ENCODE results near the gene PDE6G.

GRCh38 chr17:81635973-81636504 is 20.3 kb downstream of the PDE6G start:
- TF ChIP-seq POLR2A (IDR thresholded peaks at IDR 0.05; ENCODE audit: low read depth, low read length): no peak
- TF ChIP-seq SPI1 (IDR thresholded peaks at IDR 0.05; ENCODE audit: low read depth, low read length): no peak
- no peak for TF ChIP-seq POLR2AphosphoS5 (IDR thresholded peaks at IDR 0.05; ENCODE audit: low read depth, low read length)
- TF ChIP-seq TAF1 (IDR thresholded peaks at IDR 0.05; ENCODE audit: low read depth, low read length): no peak
